CD4-positive, alpha-beta memory T cell (primary cell): Measurements from ENCODE around the gene IGSF9B. TPM values are rescaled to one million over a fixed set of nuclear protein-coding genes. Genes with fewer than 3 reads are reported as not detected.
A peak's percentile ranks its signal among the peaks of the same experiment; 100 is the strongest.

ENCODE experiments used
- CTCF ChIA-PET: fragments of 350-600 bp; sonication (Branson Sonifier 250); formaldehyde crosslinking; loops from one replicate; lab custom pipeline; 2021; ENCODE audit warnings: inconsistent platforms; ENCODE audit not compliant: partially characterized antibody; lab: Charles Lee
- POLR2A ChIA-PET: fragments of 350-600 bp; sonication (Branson Sonifier 250); formaldehyde crosslinking; loops from one replicate; lab custom pipeline; 2021; ENCODE audit not compliant: partially characterized antibody; lab: Charles Lee
- DNase-seq, 5 donors: peaks; one replicate each; pipeline versions ENCODE4 v3.0.0 to v3.0.0-alpha.2; 2020 to 2022; ENCODE audit warnings: mixed read lengths in 1 of 5
- H3K27ac ChIP-seq: one replicate; pipeline ENCODE4 v1.7.0; 2013; ENCODE audit warnings: low read depth, low read length
- H3K27me3 ChIP-seq: 2 replicates; pipeline ENCODE4 v1.7.0; 2013; ENCODE audit warnings: mild to moderate bottlenecking, low read length, moderate library complexity; ENCODE audit not compliant: insufficient read depth
- H3K36me3 ChIP-seq: 2 replicates; pipeline ENCODE4 v1.7.0; 2013; ENCODE audit warnings: mild to moderate bottlenecking, low read length, moderate library complexity; ENCODE audit not compliant: insufficient read depth
- H3K4me1 ChIP-seq: 2 replicates; pipeline ENCODE4 v1.7.0; 2013; ENCODE audit warnings: mild to moderate bottlenecking, low read length, moderate library complexity; ENCODE audit not compliant: insufficient read depth
- H3K4me3 ChIP-seq, 2 donors: one replicate each; pipeline ENCODE4 v1.7.0; 2013; ENCODE audit warnings: low read length in 2 of 2, mild to moderate bottlenecking in 1 of 2
- H3K9me3 ChIP-seq, 2 donors: one replicate each; pipeline ENCODE4 v1.7.0; 2013; ENCODE audit warnings: low read length in 2 of 2, control low read depth in 1 of 2; ENCODE audit not compliant: control insufficient read depth in 1 of 2
- H3K27ac Mint-ChIP-seq, 7 donors: one replicate each; pipeline ENCODE4 v1.8.0; 2020 to 2021; ENCODE audit warnings: mixed read lengths in 7 of 7, mild to moderate bottlenecking in 6 of 7, inconsistent platforms in 3 of 7, moderate library complexity in 3 of 7
- H3K27me3 Mint-ChIP-seq, 2 donors: one replicate each; pipeline ENCODE4 v1.8.0; 2020 to 2021; ENCODE audit warnings: mixed read lengths in 2 of 2
- H3K36me3 Mint-ChIP-seq, 2 donors: one replicate each; pipeline ENCODE4 v1.8.0; 2020 to 2021; ENCODE audit warnings: mixed read lengths in 2 of 2, inconsistent platforms in 1 of 2, mild to moderate bottlenecking in 1 of 2
- H3K4me1 Mint-ChIP-seq, 4 donors: one replicate each; pipeline ENCODE4 v1.8.0; 2020 to 2021; ENCODE audit warnings: mixed read lengths in 4 of 4, mild to moderate bottlenecking in 1 of 4
- H3K4me3 Mint-ChIP-seq, 8 donors: one replicate each; pipeline ENCODE4 v1.8.0; 2020 to 2021; ENCODE audit warnings: mixed read lengths in 8 of 8, mild to moderate bottlenecking in 7 of 8, moderate library complexity in 6 of 8, inconsistent platforms in 3 of 8
- H3K9me3 Mint-ChIP-seq, 8 donors: one replicate each; pipeline ENCODE4 v1.8.0; 2020 to 2021; ENCODE audit warnings: mixed read lengths in 8 of 8, mild to moderate bottlenecking in 5 of 8, inconsistent platforms in 3 of 8, moderate library complexity in 1 of 8
- intact Hi-C: fragments of 100-400 bp; cut with micrococcal nuclease; formaldehyde crosslinking; loops from one replicate; pipeline ENCODE4 v1.15.1; 2023
- polyA plus RNA-seq, 2 donors: library from polyadenylated mRNA; unstranded; fragments of 300-500 nt; fragmentation: Illumina TruSeq; gene quantifications; one replicate each; pipeline ENCODE4 v1.2.3, GENCODE V29; 2021
- total RNA-seq, 2 experiments: library from RNA; stranded (reverse); gene quantifications; one replicate each; pipeline ENCODE4 v1.2.3, GENCODE V29; 2021

IGSF9B gene
- total and polyA plus RNA-seq, 4 experiments from 2014 or later = 0.59 to 38.6 (median 19.3) TPM

- intact Hi-C loops = no loop called here
- peak overlapping the region in 6 of 7 donors; percentile 48 to 95 (median 54) for H3K27ac Mint-ChIP-seq
Measured at GRCh38 chr11:133930053-133930766, 26.6 kb downstream of the IGSF9B start.

DNA sequence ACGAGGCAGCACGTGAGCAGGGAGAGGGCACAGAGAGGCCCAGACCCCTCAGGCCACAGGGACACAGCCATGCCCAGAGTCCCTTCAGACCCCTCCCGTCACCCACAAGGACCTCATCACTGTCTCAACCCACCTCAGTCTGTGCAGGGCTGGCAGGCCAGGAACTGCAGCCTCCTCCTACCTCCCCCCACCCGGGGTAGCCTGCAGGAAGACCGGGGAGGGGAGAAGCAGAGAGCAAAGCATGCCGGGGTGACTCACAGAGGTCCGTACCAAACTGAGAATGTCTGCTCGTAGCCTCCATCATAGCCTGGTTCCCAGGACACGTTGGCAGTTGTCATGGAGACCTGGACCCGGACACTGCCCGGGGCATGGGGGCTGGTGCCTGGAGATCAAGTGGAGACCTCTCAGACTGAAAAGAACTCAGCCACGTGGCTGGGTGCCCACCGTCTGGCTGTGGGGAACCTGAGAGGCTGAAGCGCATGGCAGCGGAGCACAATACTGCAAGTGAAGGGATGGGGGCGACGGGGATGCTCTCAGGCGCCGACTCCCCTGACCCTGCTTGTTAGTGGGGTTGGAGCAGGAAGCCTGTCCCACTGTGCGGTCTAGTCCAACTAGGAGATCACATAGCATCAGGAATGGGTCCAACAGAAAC lies 27.2 kb downstream of the IGSF9B start:
- Histone ChIP-seq H3K4me1 (peaks cover 28% of the 10 kb centered on the region), H3K27ac (no peak overlapping the region), H3K36me3 (peaks cover 14% of the 10 kb centered on the region), H3K27me3 (no peaks in the 10 kb centered on the region), H3K9me3 (no peaks in the 10 kb centered on the region), H3K4me3 (no peak overlapping the region)
- Mint-ChIP-seq H3K4me3 (peak overlapping the region in 6 of 8 donors; percentile 52 to 96 (median 93)), H3K27me3 (no peaks in the 10 kb centered on the region), H3K4me1 (peaks cover 16 to 44% (median 22%) of the 10 kb centered on the region in 4 donors), H3K27ac (peak overlapping the region; percentile 49 to 95 (median 90)), H3K9me3 (peaks cover 0 to 2% (median 0%) of the 10 kb centered on the region in 8 donors), H3K36me3 (peaks cover 11 to 23% of the 10 kb centered on the region in 2 donors)
- no peak for DNase-seq
- POLR2A ChIA-PET = interaction anchor here (2.1 kb wide), 1 partner anchor 15 kb away, joined by 5 read pairs; no protein-coding TSS in a partner anchor
- intact Hi-C loops = loop anchor here (5.0 kb wide), 2 partner anchors 108 to 278 kb away; no protein-coding TSS in a partner anchor
- CTCF ChIA-PET = interaction anchor here (2.9 kb wide), 1 partner anchor 18 kb away, joined by 54 read pairs; no protein-coding TSS in a partner anchor

More at GRCh38 chr11:133930053-133930766, 26.6 kb downstream of the IGSF9B start:
- CTCF ChIA-PET = interaction anchor here (1.2 to 2.3 kb wide), 3 partner anchors 14 to 120 kb away, joined by 3 to 6 read pairs (median 4); partner anchors contain the start of gene IGSF9B
- H3K9me3 Mint-ChIP-seq = peaks cover 0 to 2% (median 0%) of the 10 kb centered on the region in 8 donors
- Histone ChIP-seq H3K4me3 (no peak overlapping the region), H3K27me3 (no peaks in the 10 kb centered on the region), H3K4me1 (peaks cover 28% of the 10 kb centered on the region), H3K27ac (no peak overlapping the region), H3K9me3 (no peaks in the 10 kb centered on the region), H3K36me3 (peaks cover 7% of the 10 kb centered on the region)
- POLR2A ChIA-PET = interaction anchor here (2.1 kb wide), 1 partner anchor 15 kb away, joined by 5 read pairs; no protein-coding TSS in a partner anchor
- H3K36me3 Mint-ChIP-seq = peaks cover 10 to 21% of the 10 kb centered on the region in 2 donors
- no peak for DNase-seq
- H3K4me1 Mint-ChIP-seq = peaks cover 16 to 44% (median 22%) of the 10 kb centered on the region in 4 donors
- peak overlapping the region in 1 of 8 donors; percentile 8 for H3K4me3 Mint-ChIP-seq
- no peaks in the 10 kb centered on the region for H3K27me3 Mint-ChIP-seq

- Mint-ChIP-seq H3K27me3 (no peaks in the 10 kb centered on the region), H3K4me1 (peaks cover 16 to 43% (median 22%) of the 10 kb centered on the region in 4 donors), H3K36me3 (peaks cover 20 to 26% of the 10 kb centered on the region in 2 donors), H3K4me3 (peak overlapping the region; percentile 85 to 96 (median 92)), H3K27ac (peak overlapping the region; percentile 49 to 95 (median 90)), H3K9me3 (peaks cover 0 to 2% (median 0%) of the 10 kb centered on the region in 8 donors)
- intact Hi-C loops = loop anchor here (1.0 to 5.0 kb wide), 5 partner anchors 17 to 279 kb away; no protein-coding TSS in a partner anchor
- H3K9me3 ChIP-seq = no peaks in the 10 kb centered on the region
- no peaks in the 10 kb centered on the region for H3K27me3 ChIP-seq
- peaks cover 28% of the 10 kb centered on the region for H3K4me1 ChIP-seq
- peak overlapping the region; percentile 44 for H3K27ac ChIP-seq
- peak; percentile 55 to 82 (median 69) for DNase-seq
- ChIA-PET CTCF (interaction anchor here (0.9 to 3.1 kb wide), 22 partner anchors 8 to 316 kb away, joined by 3 to 54 read pairs (median 12); partner anchors contain the start of gene IGSF9B), POLR2A (interaction anchor here (0.8 to 3.0 kb wide), 11 partner anchors 10 to 341 kb away, joined by 3 to 59 read pairs (median 8); partner anchors contain the start of genes IGSF9B and JAM3)
- H3K36me3 ChIP-seq = peaks cover 15% of the 10 kb centered on the region
- peak overlapping the region in 1 of 2 donors; percentile 62 for H3K4me3 ChIP-seq
Measured at GRCh38 chr11:133928628-133929059, 28.1 kb downstream of the IGSF9B start.

DNA sequence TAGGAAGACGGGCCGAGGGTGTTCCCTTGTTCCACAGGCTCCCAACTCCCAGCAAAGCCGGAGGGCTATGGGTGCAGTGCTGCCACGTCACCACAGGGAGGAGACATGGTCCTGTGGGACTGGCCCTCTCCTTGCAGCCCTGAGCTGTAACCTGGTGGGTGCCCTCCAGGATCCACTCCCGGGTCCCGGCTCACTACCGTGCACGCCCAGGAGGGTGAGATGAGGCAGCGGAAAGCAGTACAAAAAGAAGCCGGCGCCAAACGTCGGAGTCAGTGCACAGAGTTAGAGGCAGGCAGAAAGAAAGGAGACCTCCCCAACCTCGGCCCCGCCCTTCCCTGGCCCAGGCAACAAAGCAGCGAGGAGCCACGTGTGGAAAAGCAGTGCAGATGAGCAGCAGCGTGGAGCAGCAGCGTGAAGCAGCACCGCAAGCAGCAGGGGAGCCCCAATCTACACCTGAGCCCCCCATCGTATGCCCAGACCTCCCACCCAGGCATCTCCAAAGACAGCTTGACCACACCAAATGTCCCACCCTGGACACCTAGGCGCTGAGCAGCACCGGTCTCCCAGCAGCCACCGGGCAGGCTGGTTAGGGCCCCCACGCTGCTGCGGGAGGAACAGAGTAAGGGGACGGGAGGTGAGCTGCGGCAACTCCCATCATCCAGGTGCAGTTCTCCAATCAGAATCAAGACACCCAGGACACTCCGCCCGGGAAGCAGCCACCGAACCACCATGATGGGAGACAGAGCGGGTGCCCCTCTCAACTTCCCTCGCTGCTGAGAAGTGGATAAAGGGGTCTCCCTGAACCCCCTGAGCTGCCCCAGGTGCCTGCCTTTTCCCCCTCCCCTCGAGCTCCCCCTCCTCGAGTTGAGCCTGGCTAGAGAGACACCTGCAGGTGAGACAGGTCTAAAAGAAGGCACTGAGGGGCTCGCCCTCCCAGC lies 28.8 kb downstream of the IGSF9B start:
- no peaks in the 10 kb centered on the region for H3K9me3 ChIP-seq
- Mint-ChIP-seq H3K9me3 (peaks cover 0 to 2% (median 0%) of the 10 kb centered on the region in 8 donors), H3K4me3 (peak overlapping the region; percentile 85 to 96 (median 92)), H3K4me1 (peaks cover 15 to 36% (median 20%) of the 10 kb centered on the region in 4 donors), H3K36me3 (peaks cover 17 to 27% of the 10 kb centered on the region in 2 donors), H3K27me3 (no peaks in the 10 kb centered on the region), H3K27ac (peak overlapping the region; percentile 49 to 95 (median 91))
- intact Hi-C loops = loop anchor here (1.0 to 5.0 kb wide), 5 partner anchors 17 to 279 kb away; no protein-coding TSS in a partner anchor
- ChIA-PET POLR2A (interaction anchor here (0.8 to 3.0 kb wide), 15 partner anchors 11 to 342 kb away, joined by 3 to 59 read pairs (median 5); partner anchors contain the start of genes IGSF9B and JAM3), CTCF (interaction anchor here (0.7 to 3.1 kb wide), 37 partner anchors 9 to 348 kb away, joined by 3 to 54 read pairs (median 5); partner anchors contain the start of genes GLB1L3, IGSF9B and JAM3)
- peaks cover 15% of the 10 kb centered on the region for H3K36me3 ChIP-seq
- peak overlapping the region in 1 of 2 donors; percentile 62 for H3K4me3 ChIP-seq
- H3K27ac ChIP-seq = peak overlapping the region; percentile 44
- DNase-seq = peak; percentile 64 to 79 (median 74)
- no peaks in the 10 kb centered on the region for H3K27me3 ChIP-seq
- peaks cover 28% of the 10 kb centered on the region for H3K4me1 ChIP-seq

DNA sequence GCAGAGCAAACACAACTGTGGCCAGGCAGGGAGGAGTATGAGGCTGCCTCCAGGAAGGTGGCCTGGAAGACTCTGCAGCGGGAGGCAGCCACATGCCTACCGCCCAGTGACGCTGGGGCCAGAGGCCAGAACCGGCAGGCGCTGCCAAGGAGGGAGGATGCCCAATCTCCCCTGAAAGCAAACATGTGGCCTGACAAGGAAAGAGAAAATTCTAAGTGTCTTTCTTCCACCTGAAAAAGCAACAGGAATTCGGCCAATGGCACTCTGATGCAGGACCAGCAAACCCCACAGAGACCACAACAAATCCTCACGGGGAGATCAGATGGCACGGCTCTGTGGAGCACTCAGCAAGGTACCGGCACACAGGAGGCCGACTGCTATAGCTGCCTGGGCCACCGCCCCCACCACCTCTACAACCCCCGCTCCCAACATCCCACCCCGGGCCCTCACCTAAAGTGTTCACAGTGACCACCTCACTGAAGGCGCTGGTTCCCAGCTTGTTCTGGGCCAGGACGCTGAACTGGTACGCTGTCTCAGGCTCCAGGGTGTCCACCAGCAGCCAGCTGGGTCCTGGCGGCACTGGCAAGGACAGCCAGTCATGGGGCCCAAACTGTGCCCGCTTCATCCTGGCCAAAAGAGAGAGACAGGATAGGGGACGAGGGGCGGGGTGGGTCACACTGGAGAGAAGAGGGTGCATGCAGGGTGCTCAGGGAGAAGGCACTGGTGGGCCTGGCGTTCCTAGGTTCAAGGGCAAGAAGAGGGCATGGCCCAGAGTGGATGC lies 30.1 kb downstream of the IGSF9B start:
- ChIA-PET CTCF (interaction anchor here (0.7 to 3.1 kb wide), 22 partner anchors 11 to 318 kb away, joined by 3 to 54 read pairs (median 8); partner anchors contain the start of genes IGSF9B and JAM3), POLR2A (interaction anchor here (1.2 to 3.0 kb wide), 6 partner anchors 19 to 142 kb away, joined by 3 to 59 read pairs (median 10); partner anchors contain the start of genes IGSF9B and JAM3)
- Histone ChIP-seq H3K27ac (no peak overlapping the region), H3K27me3 (no peaks in the 10 kb centered on the region), H3K36me3 (peaks cover 15% of the 10 kb centered on the region), H3K4me1 (peaks cover 28% of the 10 kb centered on the region), H3K4me3 (no peak overlapping the region), H3K9me3 (no peaks in the 10 kb centered on the region)
- H3K36me3 Mint-ChIP-seq = peaks cover 25 to 34% of the 10 kb centered on the region in 2 donors
- peaks cover 0 to 2% (median 0%) of the 10 kb centered on the region in 8 donors for H3K9me3 Mint-ChIP-seq
- H3K27ac Mint-ChIP-seq = peak overlapping the region in 4 of 7 donors; percentile 42 to 77 (median 55)
- intact Hi-C loops = loop anchor here (5.0 kb wide), 2 partner anchors 111 to 281 kb away; no protein-coding TSS in a partner anchor
- no peak overlapping the region for H3K4me3 Mint-ChIP-seq
- H3K27me3 Mint-ChIP-seq = no peaks in the 10 kb centered on the region
- no peak for DNase-seq
- peaks cover 13 to 31% (median 19%) of the 10 kb centered on the region in 4 donors for H3K4me1 Mint-ChIP-seq
